Left lung (tissue), 10 donors: ENCODE results near the gene DGCR2. TPM values are rescaled to one million over a fixed set of nuclear protein-coding genes. Genes with fewer than 3 reads are reported as not detected.

ENCODE experiments used
- ATAC-seq: fragments of 200-7000 bp; cut with Tn5 transposase; one replicate; pipeline ENCODE4 v1.9.1; 2020; ENCODE audit warnings: moderate library complexity
- DNase-seq, 4 donors: peaks; one replicate each; pipeline ENCODE4 v3.0.0-alpha.2; 2013 to 2020
- H3K27ac ChIP-seq, 2 donors: fragments of 200-600 bp; sonication (generic) in 1 of 2; one replicate each; pipeline versions ENCODE4 v1.5.0 to v1.8.0; 2020 to 2021
- H3K27me3 ChIP-seq, 2 donors: fragments of 200-600 bp; sonication (generic) in 1 of 2; one replicate each; pipeline versions ENCODE4 v1.5.0 to v1.8.0; 2020 to 2021
- H3K36me3 ChIP-seq, 2 donors: fragments of 200-600 bp; sonication (generic) in 1 of 2; one replicate each; pipeline versions ENCODE4 v1.5.0 to v1.8.0; 2020 to 2021
- H3K4me1 ChIP-seq, 2 donors: fragments of 200-600 bp; one replicate each; pipeline ENCODE4 v1.8.0; 2021
- H3K4me3 ChIP-seq, 2 donors: fragments of 200-600 bp; sonication (generic) in 1 of 2; one replicate each; pipeline versions ENCODE4 v1.5.0 to v1.8.0; 2020 to 2021; ENCODE audit warnings: mild to moderate bottlenecking in 1 of 2
- H3K9me3 ChIP-seq, 2 donors: fragments of 200-600 bp; sonication (generic) in 1 of 2; one replicate each; pipeline versions ENCODE4 v1.5.0 to v1.8.0; 2020 to 2021
- CTCF ChIP-seq, 2 donors: fragments of 200-600 bp; sonication (generic) in 1 of 2; IDR thresholded peaks; one replicate each; pipeline versions ENCODE4 v1.5.0 to v1.8.0; 2021; ENCODE audit warnings: antibody characterized with exemption in 2 of 2
- intact Hi-C, 2 donors: fragments of 100-400 bp; cut with DNase I; formaldehyde crosslinking; loops; one replicate each; pipeline versions ENCODE4 v1.11.2 to v1.14.2; 2022
- polyA plus RNA-seq, 6 donors: library from polyadenylated mRNA; unstranded; fragments of 120-200 nt; gene quantifications; one replicate each; pipeline ENCODE4 v1.2.1, GENCODE V29; 2013; ENCODE audit not compliant: insufficient read length in 6 of 6
- total RNA-seq, 2 donors: library from RNA; stranded (reverse); fragmentation: NEBNext Ultra II Directional; extraction: Animal tissue kit (Norgen Biotek cat#: 25700); gene quantifications; one replicate each; pipeline ENCODE4 v1.2.1, GENCODE V29; 2021
- donor health status: DM: no; HTN: yes; CAD: no.
- donor health status: DM: no; HTN: no; CAD: no.

DGCR2 gene
- total and polyA plus RNA-seq, 8 donors: 55.8 to 87.0 (median 68.2) TPM

GRCh38 chr22:19097518-19097917 is 24.7 kb downstream of the DGCR2 start:
- Histone ChIP-seq H3K9me3 (no peaks in the 10 kb centered on the region), H3K4me3 (no peak overlapping the region), H3K36me3 (peaks cover 0 to 3% of the 10 kb centered on the region in 2 donors), H3K27ac (peak overlapping the region in 1 of 2 donors; percentile 81), H3K4me1 (peaks cover 0 to 41% of the 10 kb centered on the region in 2 donors), H3K27me3 (no peaks in the 10 kb centered on the region)
- peak; percentile 85 for ATAC-seq
- no peak for TF ChIP-seq CTCF (IDR thresholded peaks at IDR 0.05)
- DNase-seq: no peak
- intact Hi-C loops: no loop called here

- Histone ChIP-seq H3K36me3 (peaks cover 0 to 3% of the 10 kb centered on the region in 2 donors), H3K4me3 (no peak overlapping the region), H3K27ac (peak overlapping the region in 1 of 2 donors; percentile 81), H3K27me3 (no peaks in the 10 kb centered on the region), H3K9me3 (no peaks in the 10 kb centered on the region), H3K4me1 (peaks cover 0 to 51% of the 10 kb centered on the region in 2 donors)
- no peak for TF ChIP-seq CTCF (IDR thresholded peaks at IDR 0.05)
- DNase-seq (no peak), ATAC-seq (no peak)
- intact Hi-C loops: no loop called here
These were observed 25.7 kb downstream of the DGCR2 start for GRCh38 chr22:19096555-19096954.

- Histone ChIP-seq H3K36me3 (peaks cover 0 to 3% of the 10 kb centered on the region in 2 donors), H3K27ac (no peak overlapping the region), H3K4me3 (no peak overlapping the region), H3K4me1 (peaks cover 0 to 46% of the 10 kb centered on the region in 2 donors), H3K27me3 (no peaks in the 10 kb centered on the region), H3K9me3 (no peaks in the 10 kb centered on the region)
- TF ChIP-seq CTCF (IDR thresholded peaks at IDR 0.05): no peak
- ATAC-seq (no peak), DNase-seq (no peak)
- intact Hi-C loops: no loop called here
These were observed 27.7 kb downstream of the DGCR2 start for GRCh38 chr22:19094393-19094997.

- DNase-seq (no peak), ATAC-seq (no peak)
- intact Hi-C loops: no loop called here
- H3K36me3 ChIP-seq: peaks cover 0 to 19% of the 10 kb centered on the region in 2 donors
- no peaks in the 10 kb centered on the region for H3K9me3 ChIP-seq
- H3K4me1 ChIP-seq: peaks cover 0 to 47% of the 10 kb centered on the region in 2 donors
- no peaks in the 10 kb centered on the region for H3K27me3 ChIP-seq
- H3K4me3 ChIP-seq: no peak overlapping the region
- no peak for TF ChIP-seq CTCF (IDR thresholded peaks at IDR 0.05)
- peak overlapping the region in 1 of 2 donors; percentile 37 for H3K27ac ChIP-seq
These were observed 29.5 kb downstream of the DGCR2 start for GRCh38 chr22:19092725-19093124.

- no peak for TF ChIP-seq CTCF (IDR thresholded peaks at IDR 0.05)
- ATAC-seq: no peak
- H3K9me3 ChIP-seq: no peaks in the 10 kb centered on the region
- peaks cover 0 to 55% of the 10 kb centered on the region in 2 donors for H3K4me1 ChIP-seq
- no peak overlapping the region for H3K4me3 ChIP-seq
- no peaks in the 10 kb centered on the region for H3K27me3 ChIP-seq
- intact Hi-C loops: no loop called here
- DNase-seq: no peak
- H3K36me3 ChIP-seq: peaks cover 0 to 29% of the 10 kb centered on the region in 2 donors
- H3K27ac ChIP-seq: no peak overlapping the region
These were observed 31.6 kb downstream of the DGCR2 start for GRCh38 chr22:19090586-19091127.
